Choroid plexus epithelial cell (primary cell): Measurements from ENCODE around the gene C1QTNF12.
"Not testable (repeated sequence)": the region's sequence is repeated elsewhere in the genome, so short reads cannot be mapped to it uniquely, and the experiment has no call there.

Experiments
- DNase-seq: peaks from one replicate; pipeline ENCODE4 v3.0.0-alpha.2; 2010; ENCODE audit warnings: low read depth
- H3K4me3 ChIP-seq: 2 replicates; pipeline ENCODE4 v1.5.1; 2011; ENCODE audit warnings: low read depth, mild to moderate bottlenecking, control low read depth, low read length, moderate library complexity
- CTCF ChIP-seq: conservative IDR thresholded peaks from 2 replicates; pipeline ENCODE4 v1.5.1; 2011; ENCODE audit warnings: low read depth, mild to moderate bottlenecking, control low read depth, inconsistent platforms, low read length, moderate library complexity

Gene C1QTNF12

GRCh38 chr1:1196431-1197187, 49.9 kb downstream of the C1QTNF12 start:
- no peak for DNase-seq
- TF ChIP-seq CTCF: no peak
- H3K4me3 ChIP-seq: no peak overlapping the region

GRCh38 chr1:1195726-1196125, 50.8 kb downstream of the C1QTNF12 start:
- not testable (repeated sequence) for H3K4me3 ChIP-seq, DNase-seq

GRCh38 chr1:1194723-1195122, 51.8 kb downstream of the C1QTNF12 start:
- peak; percentile 12 for DNase-seq
- no peak for TF ChIP-seq CTCF
- no peak overlapping the region for H3K4me3 ChIP-seq
